HG03442 (cell line): ENCODE results near the gene PTPRM.
"Not testable (repeated sequence)": the region's sequence is repeated elsewhere in the genome, so short reads cannot be mapped to it uniquely, and the experiment has no call there.

ENCODE experiments used
- ATAC-seq: cut with Tn5 transposase; IDR thresholded peaks from one replicate; pipeline ENCODE4 v1.9.1; 2021; ENCODE audit warnings: mild to moderate bottlenecking, moderate library complexity; ENCODE audit not compliant: unreplicated experiment

The PTPRM gene

GRCh38 chr18:7923105-7923504, 356.0 kb downstream of the PTPRM start:
- no peak for ATAC-seq

DNA sequence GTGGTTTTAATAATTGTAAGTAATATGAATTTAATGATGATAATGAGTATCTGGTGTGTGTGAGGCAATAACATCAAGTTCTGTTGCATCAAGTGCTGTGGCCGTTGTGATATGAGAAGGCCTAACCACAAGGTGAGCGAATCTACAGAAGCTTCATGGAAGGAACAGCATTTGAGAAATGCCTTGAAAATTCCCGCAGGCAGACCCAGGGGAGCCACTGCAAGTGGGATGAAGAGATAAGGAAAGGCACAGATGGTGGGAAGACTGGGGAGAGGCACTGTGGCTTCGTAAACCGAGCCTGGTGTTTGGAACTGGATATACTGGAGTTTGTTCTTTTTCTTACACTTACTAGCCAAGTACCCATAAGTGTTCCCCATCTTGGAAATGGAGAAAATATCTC, 357.5 kb downstream of the PTPRM start:
- no peak for ATAC-seq

GRCh38 chr18:7926526-7926925, 359.4 kb downstream of the PTPRM start:
- ATAC-seq: no peak

DNA sequence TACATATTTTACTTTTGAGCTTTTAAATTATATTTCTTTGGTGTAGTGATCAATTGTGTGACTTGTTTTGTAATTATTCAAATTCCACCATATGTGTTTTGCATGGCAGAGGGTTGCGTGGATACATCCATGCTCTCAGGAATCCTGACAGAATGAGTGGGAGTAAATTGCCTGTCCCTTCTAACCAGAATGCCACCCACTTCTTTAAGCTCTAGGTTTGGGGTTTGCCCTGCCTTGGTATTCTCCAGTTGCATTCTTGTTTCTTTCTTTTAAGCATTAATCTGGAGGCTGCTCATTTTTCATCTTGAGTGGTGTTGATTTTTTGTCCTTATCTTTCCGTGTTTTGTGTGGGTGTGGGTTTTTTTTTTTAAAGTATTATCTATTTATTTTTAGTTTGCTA, 360.0 kb downstream of the PTPRM start:
- ATAC-seq: no peak

DNA sequence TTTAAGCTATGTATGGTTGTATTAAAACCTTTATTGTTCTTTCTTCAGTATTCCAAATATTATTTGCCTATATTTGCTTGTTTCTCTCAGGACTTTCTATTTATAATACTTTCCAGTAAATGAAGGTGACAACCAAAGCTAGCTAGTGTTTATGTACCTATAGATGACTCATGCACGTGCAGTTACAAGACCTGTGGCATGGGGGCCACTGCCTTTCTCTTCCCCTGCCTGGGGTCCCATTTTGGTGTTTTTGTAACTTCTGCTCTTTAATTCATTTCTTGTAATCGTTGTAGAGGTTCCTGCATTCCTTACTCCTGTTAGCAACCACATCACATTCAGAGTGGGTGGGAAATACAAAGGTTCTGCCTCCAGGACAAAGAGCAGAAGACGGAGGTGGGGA, 364.6 kb downstream of the PTPRM start:
- no peak for ATAC-seq

DNA sequence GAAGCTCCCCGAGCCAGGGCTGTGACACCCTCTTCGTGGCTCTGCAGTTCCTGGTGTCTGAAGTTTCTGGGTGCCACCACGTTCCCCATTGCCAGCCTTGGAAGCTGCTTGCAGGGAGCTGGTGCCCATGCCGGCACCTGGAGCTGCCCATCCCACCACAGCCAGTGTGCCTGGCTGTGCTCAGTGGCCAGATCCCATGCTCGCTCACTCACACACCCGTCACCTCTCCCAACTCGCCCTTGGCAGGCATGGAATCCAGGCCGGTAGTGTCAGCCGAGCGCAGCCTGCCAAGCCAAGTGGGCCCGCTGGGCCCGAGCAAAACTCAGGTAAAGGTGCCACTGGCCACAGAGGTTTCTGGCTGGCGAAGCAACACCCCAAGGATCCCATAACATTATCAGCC, 370.2 kb downstream of the PTPRM start:
- ATAC-seq: no peak

GRCh38 chr18:7939521-7939920, 372.4 kb downstream of the PTPRM start:
- ATAC-seq: no peak

DNA sequence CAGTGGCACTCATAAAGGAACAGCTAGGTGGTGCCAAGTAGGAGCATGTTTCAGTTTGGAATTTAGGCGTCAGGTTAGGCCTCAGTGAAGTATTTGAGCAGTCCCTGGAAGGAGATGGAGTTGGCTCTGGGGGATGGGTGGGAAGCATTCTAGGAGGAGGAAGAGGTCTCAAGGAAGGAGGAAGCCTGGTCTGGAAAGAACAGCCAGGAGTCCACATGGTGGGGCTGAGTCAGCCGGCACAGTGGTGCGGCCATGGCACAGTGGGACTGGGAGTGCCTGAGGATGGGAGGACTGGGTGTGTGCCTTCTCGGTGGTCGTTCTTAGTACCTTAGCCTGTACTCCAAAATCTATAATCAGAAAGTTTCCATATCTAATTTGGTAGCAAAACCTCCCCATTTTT, 373.3 kb downstream of the PTPRM start:
- no peak for ATAC-seq

DNA sequence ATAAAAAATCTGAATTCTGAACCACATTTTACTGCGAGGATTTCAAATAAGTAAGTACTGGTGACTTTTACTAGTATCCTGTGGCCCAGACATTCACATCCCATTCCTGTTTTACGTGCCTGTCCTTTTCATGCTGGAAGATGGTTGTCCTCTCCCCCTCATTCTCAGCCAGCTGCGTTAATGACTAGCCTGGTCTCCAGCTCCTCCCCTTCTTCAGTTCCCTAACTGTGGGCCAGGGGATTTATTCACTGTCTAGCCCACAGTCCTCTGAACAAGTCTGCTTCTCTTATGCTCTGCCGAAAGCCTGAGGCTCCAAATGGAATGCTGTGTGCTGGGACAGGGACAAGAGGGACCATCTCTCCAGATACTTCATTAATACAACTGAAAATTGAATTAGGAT, 373.9 kb downstream of the PTPRM start:
- ATAC-seq: no peak

- no peak for ATAC-seq
These were observed 374.4 kb downstream of the PTPRM start for GRCh38 chr18:7941533-7941932.

DNA sequence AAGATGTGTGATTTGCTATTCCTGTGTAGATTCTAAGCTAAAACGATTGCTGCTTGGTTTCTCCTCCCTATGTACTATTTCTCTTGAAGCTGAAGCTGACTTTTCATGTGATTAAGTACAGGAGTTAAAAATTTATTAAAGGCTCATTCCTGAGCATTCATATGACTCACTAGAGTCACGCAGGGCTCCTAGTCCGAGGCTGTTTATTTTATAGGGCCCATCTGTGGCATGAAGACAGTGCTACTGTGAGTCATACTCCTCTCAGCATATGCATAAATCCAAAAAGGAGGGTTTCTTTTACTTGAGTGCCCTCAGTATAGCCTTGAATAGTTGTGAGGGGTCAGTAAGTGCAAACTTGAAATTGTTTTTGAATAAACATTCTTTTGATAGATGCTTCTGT, 378.8 kb downstream of the PTPRM start:
- ATAC-seq: no peak

DNA sequence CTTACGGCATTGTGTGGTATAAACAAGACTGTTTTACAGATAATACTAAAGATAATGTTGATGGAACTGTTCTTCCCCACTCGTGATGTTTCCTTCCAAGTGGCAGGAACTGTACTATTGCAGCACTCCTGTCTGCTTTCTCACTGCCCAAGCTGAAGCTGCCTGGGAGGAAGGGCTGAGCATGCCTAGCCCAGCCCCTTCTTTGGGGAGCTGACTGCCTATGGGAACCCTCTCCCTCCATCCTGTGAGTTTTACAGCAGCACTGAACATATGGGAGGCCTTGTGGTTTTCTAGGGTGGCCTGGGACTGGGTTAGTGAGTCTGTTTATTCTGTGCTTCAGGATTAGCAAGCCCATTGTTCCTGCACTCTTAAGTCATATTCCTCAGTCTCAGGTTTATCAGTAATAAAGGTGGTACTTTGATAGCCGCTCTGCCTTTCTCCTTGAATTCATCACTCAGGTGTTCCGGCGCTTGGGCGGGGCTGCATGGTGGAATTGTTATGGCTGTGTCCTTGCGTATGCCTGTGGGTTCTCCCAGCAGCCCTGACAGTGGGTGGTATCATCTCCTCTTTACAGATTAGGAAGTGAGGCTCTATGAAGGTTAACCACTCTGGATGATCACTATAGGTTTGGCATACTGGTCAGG, 379.7 kb downstream of the PTPRM start:
- ATAC-seq: no peak

- ATAC-seq: no peak
These were observed 383.4 kb downstream of the PTPRM start for GRCh38 chr18:7950380-7951136.

GRCh38 chr18:7953095-7953958, 386.2 kb downstream of the PTPRM start:
- ATAC-seq: peak; percentile 78

DNA sequence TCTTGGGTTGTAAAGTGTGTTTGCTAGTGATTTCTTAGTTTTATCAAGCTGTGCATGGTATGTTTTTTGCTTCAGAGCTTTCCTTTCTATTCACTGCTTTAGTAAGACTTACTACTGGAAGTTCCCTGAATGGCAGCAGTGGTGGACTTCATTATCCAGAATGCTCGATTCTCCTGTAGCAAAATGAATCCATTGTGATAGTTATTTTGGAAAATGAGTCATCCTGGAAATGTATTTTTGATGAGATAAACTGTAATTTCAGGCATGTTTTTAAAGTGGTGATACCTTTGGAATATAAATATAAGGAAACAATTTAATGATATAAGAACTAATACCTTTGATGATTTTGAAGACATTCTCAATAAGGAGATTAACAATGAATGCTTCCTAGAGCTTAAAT, 387.1 kb downstream of the PTPRM start:
- ATAC-seq: no peak

DNA sequence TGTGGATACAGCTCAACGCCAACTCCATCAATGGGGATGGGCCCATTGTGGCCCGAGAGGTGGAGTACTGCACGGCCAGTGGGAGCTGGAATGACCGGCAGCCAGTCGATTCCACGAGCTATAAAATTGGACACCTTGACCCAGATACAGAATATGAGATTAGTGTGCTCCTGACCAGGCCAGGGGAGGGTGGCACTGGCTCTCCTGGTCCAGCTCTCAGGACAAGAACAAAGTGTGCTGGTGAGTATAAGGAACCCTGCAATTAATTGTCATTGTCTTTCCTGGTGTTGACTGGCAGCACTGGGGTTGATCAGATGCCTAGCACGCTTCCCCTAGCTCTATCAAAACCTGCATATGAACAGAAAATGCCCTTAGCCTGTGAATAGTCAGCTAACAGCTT, 388.1 kb downstream of the PTPRM start:
- ATAC-seq: no peak

DNA sequence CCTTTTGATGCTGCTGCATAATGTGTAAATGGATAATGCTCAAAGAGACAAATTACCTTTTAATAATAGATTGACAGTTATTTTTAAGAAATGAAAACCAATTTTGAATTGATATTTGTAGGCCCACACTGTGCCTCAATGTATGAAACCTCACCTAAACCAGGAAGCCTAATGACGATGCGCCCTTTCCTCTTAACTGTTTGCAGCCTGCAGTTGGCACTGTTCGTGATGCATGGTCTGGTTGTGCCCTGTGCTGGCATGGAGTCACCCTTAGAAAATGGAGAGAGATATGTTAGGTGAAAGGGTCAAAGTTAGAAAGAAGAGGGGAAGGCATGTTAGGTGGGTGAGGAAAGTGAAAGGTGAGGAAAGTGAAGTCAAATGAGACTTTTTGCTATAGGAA, 390.2 kb downstream of the PTPRM start:
- ATAC-seq: no peak

GRCh38 chr18:7958081-7958896, 391.2 kb downstream of the PTPRM start:
- ATAC-seq: peak; percentile 45

DNA sequence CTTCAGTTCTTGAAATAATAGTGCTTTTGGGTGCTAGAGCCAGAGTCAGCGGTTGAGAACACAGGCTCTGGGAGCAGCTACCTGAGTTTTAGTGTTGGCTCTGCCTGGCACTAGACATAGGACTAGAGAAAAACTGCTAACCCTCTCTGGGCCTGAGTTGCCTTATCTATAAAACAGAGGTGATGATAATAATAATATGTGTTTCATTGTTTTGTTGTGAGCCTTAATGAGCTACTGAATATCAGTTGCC, 391.7 kb downstream of the PTPRM start:
- no peak for ATAC-seq

DNA sequence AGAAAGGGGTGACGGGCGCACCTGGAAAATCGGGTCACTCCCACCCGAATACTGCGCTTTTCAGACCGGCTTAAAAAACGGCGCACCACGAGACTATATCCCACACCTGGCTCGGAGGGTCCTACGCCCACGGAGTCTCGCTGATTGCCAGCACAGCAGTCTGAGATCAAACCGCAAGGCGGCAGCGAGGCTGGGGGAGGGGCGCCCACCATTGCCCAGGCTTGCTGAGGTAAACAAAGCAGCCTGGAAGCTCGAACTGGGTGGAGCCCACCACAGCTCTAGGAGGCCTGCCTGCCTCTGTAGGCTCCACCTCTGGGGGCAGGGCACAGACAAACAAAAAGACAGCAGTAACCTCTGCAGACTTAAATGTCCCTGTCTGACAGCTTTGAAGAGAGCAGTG, 399.6 kb downstream of the PTPRM start:
- ATAC-seq: not testable (repeated sequence)

DNA sequence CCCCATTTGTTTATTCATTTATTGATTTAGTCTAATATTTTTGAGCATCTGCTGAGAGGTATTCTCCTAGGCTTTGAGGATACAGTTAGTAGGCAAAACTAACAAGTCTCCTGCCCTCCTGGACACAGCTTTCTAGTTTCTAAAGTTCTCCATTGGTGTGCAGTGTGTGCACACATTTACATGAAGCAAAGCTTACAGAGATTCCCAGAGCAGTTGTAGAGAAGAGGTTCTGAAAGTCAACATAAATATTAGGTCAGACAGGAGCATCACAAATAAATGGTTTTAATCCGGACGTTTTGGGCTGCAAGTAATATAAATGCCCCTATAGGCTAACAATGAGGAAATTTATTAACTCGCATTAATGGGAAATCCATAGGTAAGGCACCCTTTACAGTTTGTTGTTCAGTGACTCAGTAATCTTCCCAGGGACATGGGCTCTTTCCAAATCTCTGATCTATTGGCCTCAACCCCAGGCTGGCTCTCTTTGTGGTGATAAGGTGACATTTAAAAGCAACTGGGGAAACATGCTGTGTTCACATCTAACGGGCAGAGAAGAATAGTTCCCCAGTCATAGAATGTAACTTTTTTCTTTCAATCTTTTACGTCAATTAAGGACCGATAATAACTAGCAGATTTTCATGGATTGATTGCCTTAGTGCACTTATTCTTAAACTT, 407.2 kb downstream of the PTPRM start:
- ATAC-seq: no peak
